ENCODE data around the gene PHACTR2. TPM values are rescaled to one million over a fixed set of nuclear protein-coding genes. Genes with fewer than 3 reads are reported as not detected.

The PHACTR2 gene
- total and polyA plus RNA-seq, 10 of the 15 experiments (the other 5 are each of a cell fraction or from before 2014, with no cell fraction given): 1.4 to 19.1 (median 5.3) TPM

- H3K9me3 ChIP-seq (replicated peaks; ENCODE audit: control insufficient read depth, insufficient read depth, low read length): no peaks in the 10 kb centered on the region; the same call in 2 of the 3 replicates
- ChIA-PET RAD21 (ENCODE audit: unreplicated experiment) (no interaction called here), SMC1A (ENCODE audit: uncharacterized antibody, unreplicated experiment) (no interaction called here), CTCF (no interaction called here), POLR2A (no interaction called here)
- intact Hi-C loops (cut with micrococcal nuclease; ENCODE audit: unreplicated experiment) (no loop called here), in situ Hi-C loops (cut with MboI) (no loop called here)
- H2AFZ ChIP-seq (ENCODE audit: control insufficient read depth, low read depth, low read length): no peak overlapping the region
- TF ChIP-seq TBL1XR1 (IDR thresholded peaks at IDR 0.05; ENCODE audit: low read depth, low read length) (no peak), STAT3 (IDR thresholded peaks at IDR 0.05; ENCODE audit: low read depth, low read length) (no peak), HDAC2 (IDR thresholded peaks at IDR 0.05) (no peak), RAD21 (IDR thresholded peaks at IDR 0.05; ENCODE audit: insufficient read depth, low read depth, low read length) (no peak), EGR1 (IDR thresholded peaks at IDR 0.05; ENCODE audit: borderline replicate concordance in 1 of 2, low read depth in 2 of 2, low read length in 2 of 2) (no peak), E4F1 (IDR thresholded peaks at IDR 0.05; ENCODE audit: borderline replicate concordance, partially characterized antibody) (no peak)
- H3K27ac ChIP-seq (ENCODE audit: control insufficient read depth, insufficient read depth): no peak overlapping the region
- FAIRE-seq (no peak), ATAC-seq (no peak), DNase-seq (ENCODE audit: low read depth, low spot score) (no peak)
- no peak overlapping the region for H3K4me2 ChIP-seq (ENCODE audit: control insufficient read depth, insufficient read depth)
- no peaks in the 10 kb centered on the region for H3K36me3 ChIP-seq (ENCODE audit: control insufficient read depth in 2 of 2, insufficient read depth in 2 of 2, low read length in 1 of 2)
- WGBS (ENCODE audit: insufficient coverage, insufficient replicate concordance, low lambda C conversion rate, missing lambda C conversion rate): 25% methylated on average over 5 of the region's 5 CpGs
- no peak overlapping the region for H3K4me3 ChIP-seq
- BruUV-seq (replicated peaks): no TSS peak
- no peaks in the 10 kb centered on the region for H3K79me2 ChIP-seq (ENCODE audit: control insufficient read depth, insufficient read depth, low read length)
- no peaks in the 10 kb centered on the region for H3K4me1 ChIP-seq (ENCODE audit: control insufficient read depth, insufficient read depth, low read length)
- H3K9ac ChIP-seq (ENCODE audit: control insufficient read depth, insufficient read depth, low read length): no peak overlapping the region
- no peaks in the 10 kb centered on the region for H3K27me3 ChIP-seq (replicated peaks in 1 of 2; ENCODE audit: control insufficient read depth in 2 of 2, insufficient read depth in 2 of 2, low read length in 1 of 2)
- H4K20me1 ChIP-seq (ENCODE audit: control insufficient read depth, insufficient read depth): no peaks in the 10 kb centered on the region
These were observed 104.7 kb downstream of the PHACTR2 start for GRCh38 chr6:143782481-143782880.
